NCI-H146 (cell line): ENCODE results near the gene M1AP.

Experiments used
- DNase-seq: peaks from one replicate; lab custom pipeline; 2025; lab: John Stamatoyannopoulos, UW

The M1AP gene

GRCh38 chr2:74597410-74597809 lies 50.7 kb downstream of the M1AP start:
- DNase-seq, result no peak

DNA sequence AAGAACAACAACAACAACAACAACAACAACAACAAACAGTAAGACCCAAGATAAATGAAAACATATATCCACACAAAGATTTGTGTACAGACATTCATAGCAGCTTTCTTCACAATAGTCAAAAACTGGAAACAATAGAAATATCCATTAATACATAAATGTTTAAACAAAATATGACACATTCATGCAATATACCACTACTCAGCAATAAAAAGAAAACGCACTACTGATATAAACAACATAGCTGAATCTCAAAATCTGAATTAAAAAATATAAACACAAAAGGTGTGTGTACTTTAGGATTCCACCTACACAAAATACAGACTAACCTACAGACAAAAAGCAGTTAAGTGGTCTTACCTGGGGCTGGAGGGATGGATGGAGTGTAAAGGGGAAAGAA lies 51.5 kb downstream of the M1AP start:
- no peak for DNase-seq

- DNase-seq, result no peak
These were observed 54.0 kb downstream of the M1AP start for GRCh38 chr2:74593826-74594772.

- no peak for DNase-seq
These were observed 59.5 kb downstream of the M1AP start for GRCh38 chr2:74588664-74589063.

DNA sequence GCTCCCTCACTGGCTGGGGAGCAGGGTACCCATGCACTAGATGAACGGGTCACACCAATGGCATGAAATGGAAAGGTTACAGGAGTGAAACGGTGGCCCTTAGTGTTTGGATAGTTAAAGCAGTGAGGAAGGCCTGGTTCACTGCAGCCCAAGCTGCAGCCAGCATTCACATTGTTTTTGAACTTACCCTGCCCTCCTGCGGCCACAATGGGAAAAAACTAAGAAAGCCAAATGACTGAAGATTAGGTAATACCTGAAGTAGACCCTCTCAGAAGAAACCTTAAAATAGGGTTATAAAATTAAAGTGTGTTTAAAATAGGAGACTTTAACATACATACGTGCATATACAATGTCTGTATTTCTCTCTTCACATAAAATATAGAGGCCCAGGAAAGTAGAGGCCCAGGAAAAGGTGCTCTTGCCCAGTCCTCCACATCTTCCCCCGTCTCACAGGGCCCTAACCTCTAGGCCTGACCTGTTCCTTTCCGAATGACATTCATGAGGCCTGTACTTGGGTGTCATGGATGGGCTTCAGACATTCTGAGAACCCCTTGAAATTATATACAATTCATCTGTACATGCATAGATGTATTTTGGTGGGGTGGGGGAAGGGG lies 60.4 kb downstream of the M1AP start:
- DNase-seq, result peak; percentile 63

DNA sequence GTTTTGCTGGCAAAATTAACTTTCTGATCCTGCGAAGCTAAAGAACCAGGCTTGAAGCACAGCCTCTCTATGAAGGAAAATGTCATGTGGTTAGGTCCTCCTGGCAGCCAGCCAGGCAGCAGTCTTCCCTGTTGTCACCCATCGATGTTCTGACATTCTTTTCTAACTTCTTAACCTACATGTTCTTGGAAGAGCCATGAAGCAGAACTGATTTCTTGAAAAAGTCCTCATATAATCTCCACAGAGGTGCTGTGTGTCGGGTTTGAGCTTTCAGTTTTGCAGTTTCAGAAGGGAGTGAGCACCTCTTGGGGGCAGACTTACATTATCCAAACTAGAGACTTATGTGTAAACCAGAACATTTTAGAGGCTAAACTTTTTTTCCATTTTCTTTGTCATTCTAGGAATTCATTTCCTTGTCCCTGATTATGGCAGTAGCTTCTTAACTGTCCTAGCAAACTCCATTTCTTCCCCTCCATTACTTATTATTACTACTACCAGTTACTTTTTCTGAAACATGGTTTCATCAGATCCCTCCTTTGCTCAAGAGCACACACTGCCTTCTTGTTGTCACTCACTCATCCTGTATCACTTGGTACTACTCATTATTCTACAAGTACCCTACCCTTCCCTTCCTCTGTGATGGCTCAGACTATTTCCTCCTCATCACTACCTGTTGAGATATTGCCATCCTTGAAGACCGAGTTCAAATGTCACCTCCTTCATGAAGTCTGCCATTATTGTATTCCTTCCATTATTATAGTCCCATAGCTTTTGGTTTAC lies 62.5 kb downstream of the M1AP start:
- no peak for DNase-seq

- DNase-seq, result no peak
These were observed 64.0 kb downstream of the M1AP start for GRCh38 chr2:74584088-74584645.

GRCh38 chr2:74583504-74583903 lies 64.6 kb downstream of the M1AP start:
- no peak for DNase-seq

DNA sequence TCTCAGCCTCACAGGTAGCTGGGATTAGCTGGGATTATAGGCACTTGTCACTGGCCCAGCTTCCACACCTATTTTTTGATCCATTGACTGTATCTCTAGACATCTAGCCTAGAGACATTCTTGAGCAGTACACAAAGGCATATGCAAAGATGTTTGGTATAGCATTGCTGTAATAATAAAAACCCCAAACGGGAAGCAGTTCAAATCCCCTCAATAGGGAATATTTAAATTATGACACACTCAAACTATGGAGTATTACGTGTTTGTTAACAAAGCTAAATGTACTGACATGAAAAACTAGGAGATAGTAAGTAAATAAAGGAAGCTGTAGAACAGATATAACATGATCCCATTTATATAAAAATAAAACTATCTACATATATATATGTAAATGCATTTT lies 65.9 kb downstream of the M1AP start:
- DNase-seq, result no peak

GRCh38 chr2:74581463-74581862 lies 66.7 kb downstream of the M1AP start:
- no peak for DNase-seq

DNA sequence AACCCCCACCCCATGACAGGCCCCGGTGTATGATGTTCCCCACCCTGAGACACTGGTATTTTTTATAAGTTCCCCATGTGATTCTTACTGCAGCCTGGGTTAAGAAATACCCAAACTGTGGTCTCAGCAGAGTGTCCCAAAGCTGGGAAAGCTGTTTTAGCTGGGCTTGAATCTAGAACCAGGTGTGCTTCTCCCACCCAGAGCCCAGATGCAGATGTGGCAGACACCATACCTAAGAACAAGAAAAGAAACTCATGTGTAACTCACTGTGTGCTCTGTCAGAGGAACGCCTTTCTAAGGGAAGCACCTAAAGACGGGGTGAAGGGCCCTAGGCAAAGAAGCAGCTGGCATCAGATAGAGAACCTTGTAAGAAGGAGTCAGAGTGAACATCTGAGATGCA lies 69.7 kb downstream of the M1AP start:
- no peak for DNase-seq

GRCh38 chr2:74577448-74577847 lies 70.7 kb downstream of the M1AP start:
- no peak for DNase-seq

DNA sequence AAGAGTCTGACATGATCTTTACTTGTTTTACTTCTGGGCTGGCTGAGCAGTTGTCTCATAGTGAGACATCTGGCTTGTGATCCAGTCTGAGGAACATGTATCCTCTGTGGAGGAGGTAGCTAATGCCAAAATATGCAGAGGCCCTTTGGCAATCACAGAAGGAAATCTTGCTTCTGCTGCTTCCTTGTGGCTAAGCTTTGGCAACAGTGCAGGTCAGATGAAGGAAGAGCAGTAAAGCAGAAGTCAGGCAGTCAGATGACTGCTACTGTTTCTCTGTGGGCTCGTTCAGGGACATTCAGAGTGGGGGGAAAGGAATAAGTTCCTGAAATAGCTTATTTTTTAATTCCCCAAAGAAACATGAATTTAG lies 71.3 kb downstream of the M1AP start:
- no peak for DNase-seq

- no peak for DNase-seq
These were observed 71.8 kb downstream of the M1AP start for GRCh38 chr2:74576211-74576862.

- no peak for DNase-seq
These were observed 72.8 kb downstream of the M1AP start for GRCh38 chr2:74575320-74575719.

GRCh38 chr2:74573747-74574562 lies 74.2 kb downstream of the M1AP start:
- DNase-seq, result no peak

DNA sequence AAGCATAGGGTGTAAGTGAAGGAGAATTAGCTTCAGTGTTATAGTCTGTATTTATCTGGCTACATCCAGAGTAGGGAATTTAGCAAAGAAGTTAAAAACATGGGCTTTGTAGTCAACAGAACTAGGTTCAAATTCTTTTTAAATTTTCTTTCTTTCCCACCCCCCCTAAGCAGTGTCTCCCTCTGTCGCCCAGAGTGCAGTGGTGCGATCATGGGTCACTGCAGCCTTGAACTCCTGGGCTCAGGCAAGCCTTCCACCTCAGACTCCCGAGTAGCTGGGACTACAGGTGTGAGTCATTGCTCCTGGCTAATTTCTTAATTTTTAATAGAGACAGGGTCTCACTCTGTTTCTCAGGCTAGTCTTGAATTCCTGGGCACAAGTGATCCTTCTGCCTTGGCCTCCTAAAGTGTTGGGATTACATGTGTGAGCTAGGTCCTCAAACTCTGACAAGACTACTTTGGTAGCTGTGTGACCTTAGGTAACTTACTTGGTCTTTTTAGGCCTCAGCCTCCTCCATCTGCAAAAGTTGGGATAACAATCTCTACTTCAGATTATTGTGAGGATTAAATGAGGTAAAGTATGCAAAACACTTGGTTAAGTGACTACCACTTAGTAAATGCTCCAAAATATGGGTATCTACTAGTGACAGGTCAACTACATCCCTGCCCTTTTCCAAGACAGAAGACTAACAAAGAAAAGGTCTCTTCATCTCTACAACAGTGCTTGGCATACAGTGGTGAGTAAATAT lies 75.8 kb downstream of the M1AP start:
- DNase-seq, result no peak

DNA sequence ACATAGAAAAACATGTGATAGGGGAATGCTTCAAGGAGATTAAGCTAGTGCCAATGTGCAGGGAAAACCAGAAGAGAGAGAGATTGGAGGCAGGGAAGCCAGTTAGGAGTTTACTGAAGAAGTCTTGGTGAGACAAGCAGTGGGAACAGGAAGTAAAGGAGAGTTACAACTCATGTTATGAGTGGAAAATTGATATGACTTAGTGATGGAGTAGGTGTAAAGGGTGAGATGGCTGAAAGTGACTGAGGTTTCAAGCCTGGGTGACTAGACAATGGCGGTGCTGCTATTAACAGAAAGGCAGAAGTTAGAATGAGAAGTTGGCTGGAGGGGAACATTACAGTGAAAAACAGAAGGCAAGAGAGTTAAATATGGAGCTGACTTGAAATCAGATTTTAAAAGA lies 77.1 kb downstream of the M1AP start:
- no peak for DNase-seq

- DNase-seq, result no peak
These were observed 78.4 kb downstream of the M1AP start for GRCh38 chr2:74569686-74570085.

DNA sequence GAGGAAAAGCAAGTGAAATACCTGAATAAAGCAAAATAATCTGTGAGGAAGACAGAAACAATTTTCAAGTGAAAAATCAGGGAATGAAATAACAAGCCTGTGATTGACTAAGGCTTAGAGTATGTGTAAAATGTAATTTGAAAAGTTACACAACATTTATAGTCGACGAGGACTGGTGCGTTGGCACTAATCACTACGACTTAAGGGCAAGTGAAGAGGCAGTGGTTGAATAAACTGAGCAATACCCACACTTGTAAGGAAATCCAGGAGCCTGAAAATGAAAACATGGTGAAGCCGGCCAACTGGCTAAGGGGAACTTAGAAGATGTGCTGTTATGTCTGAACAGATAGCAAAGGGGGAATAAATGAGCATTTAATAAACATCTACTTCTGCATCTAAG lies 80.2 kb downstream of the M1AP start:
- DNase-seq, result no peak

- DNase-seq, result no peak
These were observed 81.4 kb downstream of the M1AP start for GRCh38 chr2:74566754-74567085.
